SK-N-SH (cell line): ENCODE data around the gene NDUFAF8.

Source experiments
- EZH2phosphoT487 ChIP-seq: fragments of 200-600 bp; sonication (generic); IDR thresholded peaks from 2 replicates; pipeline ENCODE4 v1.6.1; 2017; ENCODE audit warnings: low read depth, mixed run types, mild to moderate bottlenecking, antibody characterized with exemption, moderate library complexity, borderline replicate concordance
- GABPA ChIP-seq: IDR thresholded peaks from 2 replicates; pipeline ENCODE4 v1.4.0; 2012; ENCODE audit warnings: low read depth, mild to moderate bottlenecking
- POLR2AphosphoS5 ChIP-seq: IDR thresholded peaks from 2 replicates; pipeline ENCODE4 v1.6.1; 2012; ENCODE audit warnings: low read depth, low read length
- RAD21 ChIP-seq: IDR thresholded peaks from 2 replicates; pipeline ENCODE4 v1.6.1; 2012; ENCODE audit warnings: mild to moderate bottlenecking, low read length
- RFX5 ChIP-seq: IDR thresholded peaks from 2 replicates; pipeline ENCODE4 v1.6.1; 2012; ENCODE audit warnings: mild to moderate bottlenecking, improper control_type of control experiment, low read length
- SIN3A ChIP-seq: IDR thresholded peaks from 2 replicates; pipeline ENCODE4 v1.6.1; 2012; ENCODE audit warnings: low read depth, mild to moderate bottlenecking, low read length, moderate library complexity, borderline replicate concordance
- TF ChIP-seq, protein P1 (sequence below): fragments of 200-600 bp; sonication (generic); IDR thresholded peaks from 2 replicates; pipeline ENCODE4 v1.6.1; 2017; ENCODE audit warnings: antibody characterized with exemption, mild to moderate bottlenecking, moderate library complexity
- TF ChIP-seq, protein P2 (sequence below): IDR thresholded peaks from 2 replicates; pipeline ENCODE4; 2012
- TF ChIP-seq, protein P3 (sequence below): IDR thresholded peaks from 2 replicates; pipeline ENCODE4 v1.6.1; 2012; ENCODE audit warnings: mild to moderate bottlenecking, low read depth, low read length, moderate library complexity
- TF ChIP-seq, protein P4 (sequence below): IDR thresholded peaks from 2 replicates; pipeline ENCODE4 v1.4.0; 2012; ENCODE audit warnings: low read depth

DNA sequence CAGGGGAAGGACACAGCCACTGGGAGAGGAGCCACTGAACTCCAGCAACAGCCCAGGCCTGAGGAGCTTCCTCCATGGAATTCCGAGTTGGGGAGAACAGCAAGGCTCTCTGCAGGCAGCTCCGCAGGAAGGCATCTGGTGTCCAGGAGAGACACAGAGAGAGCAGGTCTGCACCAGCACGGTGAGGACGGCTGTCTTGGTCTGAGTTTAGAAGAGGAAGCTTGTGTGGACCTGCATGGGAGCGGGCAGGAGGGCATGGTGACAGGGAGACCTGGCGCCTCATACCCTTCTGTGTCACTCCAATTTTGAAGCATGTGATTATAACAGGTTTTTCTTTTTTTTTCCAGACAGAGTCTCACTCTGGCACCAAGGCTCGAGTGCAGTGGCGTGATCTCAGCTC is 49.6 kb downstream of the NDUFAF8 start:
- TF ChIP-seq, protein P1, sequence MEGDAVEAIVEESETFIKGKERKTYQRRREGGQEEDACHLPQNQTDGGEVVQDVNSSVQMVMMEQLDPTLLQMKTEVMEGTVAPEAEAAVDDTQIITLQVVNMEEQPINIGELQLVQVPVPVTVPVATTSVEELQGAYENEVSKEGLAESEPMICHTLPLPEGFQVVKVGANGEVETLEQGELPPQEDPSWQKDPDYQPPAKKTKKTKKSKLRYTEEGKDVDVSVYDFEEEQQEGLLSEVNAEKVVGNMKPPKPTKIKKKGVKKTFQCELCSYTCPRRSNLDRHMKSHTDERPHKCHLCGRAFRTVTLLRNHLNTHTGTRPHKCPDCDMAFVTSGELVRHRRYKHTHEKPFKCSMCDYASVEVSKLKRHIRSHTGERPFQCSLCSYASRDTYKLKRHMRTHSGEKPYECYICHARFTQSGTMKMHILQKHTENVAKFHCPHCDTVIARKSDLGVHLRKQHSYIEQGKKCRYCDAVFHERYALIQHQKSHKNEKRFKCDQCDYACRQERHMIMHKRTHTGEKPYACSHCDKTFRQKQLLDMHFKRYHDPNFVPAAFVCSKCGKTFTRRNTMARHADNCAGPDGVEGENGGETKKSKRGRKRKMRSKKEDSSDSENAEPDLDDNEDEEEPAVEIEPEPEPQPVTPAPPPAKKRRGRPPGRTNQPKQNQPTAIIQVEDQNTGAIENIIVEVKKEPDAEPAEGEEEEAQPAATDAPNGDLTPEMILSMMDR, result no peak
- TF ChIP-seq, protein P2, sequence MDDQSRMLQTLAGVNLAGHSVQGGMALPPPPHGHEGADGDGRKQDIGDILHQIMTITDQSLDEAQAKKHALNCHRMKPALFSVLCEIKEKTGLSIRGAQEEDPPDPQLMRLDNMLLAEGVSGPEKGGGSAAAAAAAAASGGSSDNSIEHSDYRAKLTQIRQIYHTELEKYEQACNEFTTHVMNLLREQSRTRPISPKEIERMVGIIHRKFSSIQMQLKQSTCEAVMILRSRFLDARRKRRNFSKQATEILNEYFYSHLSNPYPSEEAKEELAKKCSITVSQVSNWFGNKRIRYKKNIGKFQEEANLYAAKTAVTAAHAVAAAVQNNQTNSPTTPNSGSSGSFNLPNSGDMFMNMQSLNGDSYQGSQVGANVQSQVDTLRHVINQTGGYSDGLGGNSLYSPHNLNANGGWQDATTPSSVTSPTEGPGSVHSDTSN, result no peak
- TF ChIP-seq EZH2phosphoT487 (no peak), SIN3A (no peak), GABPA (no peak), RAD21 (no peak), POLR2AphosphoS5 (no peak), RFX5 (no peak)
- TF ChIP-seq, protein P3, sequence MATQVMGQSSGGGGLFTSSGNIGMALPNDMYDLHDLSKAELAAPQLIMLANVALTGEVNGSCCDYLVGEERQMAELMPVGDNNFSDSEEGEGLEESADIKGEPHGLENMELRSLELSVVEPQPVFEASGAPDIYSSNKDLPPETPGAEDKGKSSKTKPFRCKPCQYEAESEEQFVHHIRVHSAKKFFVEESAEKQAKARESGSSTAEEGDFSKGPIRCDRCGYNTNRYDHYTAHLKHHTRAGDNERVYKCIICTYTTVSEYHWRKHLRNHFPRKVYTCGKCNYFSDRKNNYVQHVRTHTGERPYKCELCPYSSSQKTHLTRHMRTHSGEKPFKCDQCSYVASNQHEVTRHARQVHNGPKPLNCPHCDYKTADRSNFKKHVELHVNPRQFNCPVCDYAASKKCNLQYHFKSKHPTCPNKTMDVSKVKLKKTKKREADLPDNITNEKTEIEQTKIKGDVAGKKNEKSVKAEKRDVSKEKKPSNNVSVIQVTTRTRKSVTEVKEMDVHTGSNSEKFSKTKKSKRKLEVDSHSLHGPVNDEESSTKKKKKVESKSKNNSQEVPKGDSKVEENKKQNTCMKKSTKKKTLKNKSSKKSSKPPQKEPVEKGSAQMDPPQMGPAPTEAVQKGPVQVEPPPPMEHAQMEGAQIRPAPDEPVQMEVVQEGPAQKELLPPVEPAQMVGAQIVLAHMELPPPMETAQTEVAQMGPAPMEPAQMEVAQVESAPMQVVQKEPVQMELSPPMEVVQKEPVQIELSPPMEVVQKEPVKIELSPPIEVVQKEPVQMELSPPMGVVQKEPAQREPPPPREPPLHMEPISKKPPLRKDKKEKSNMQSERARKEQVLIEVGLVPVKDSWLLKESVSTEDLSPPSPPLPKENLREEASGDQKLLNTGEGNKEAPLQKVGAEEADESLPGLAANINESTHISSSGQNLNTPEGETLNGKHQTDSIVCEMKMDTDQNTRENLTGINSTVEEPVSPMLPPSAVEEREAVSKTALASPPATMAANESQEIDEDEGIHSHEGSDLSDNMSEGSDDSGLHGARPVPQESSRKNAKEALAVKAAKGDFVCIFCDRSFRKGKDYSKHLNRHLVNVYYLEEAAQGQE, result no peak
- TF ChIP-seq, protein P4, sequence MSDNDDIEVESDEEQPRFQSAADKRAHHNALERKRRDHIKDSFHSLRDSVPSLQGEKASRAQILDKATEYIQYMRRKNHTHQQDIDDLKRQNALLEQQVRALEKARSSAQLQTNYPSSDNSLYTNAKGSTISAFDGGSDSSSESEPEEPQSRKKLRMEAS, result no peak
